GM19193 (cell line): ENCODE measurements around the gene KCNK2.

ENCODE experiments used
- POLR2A ChIP-seq: IDR thresholded peaks from 4 replicates; pipeline ENCODE4 v1.6.1; 2011; ENCODE audit not compliant: insufficient read depth, insufficient read length; ENCODE audit errors: extremely low read depth

KCNK2 gene

DNA sequence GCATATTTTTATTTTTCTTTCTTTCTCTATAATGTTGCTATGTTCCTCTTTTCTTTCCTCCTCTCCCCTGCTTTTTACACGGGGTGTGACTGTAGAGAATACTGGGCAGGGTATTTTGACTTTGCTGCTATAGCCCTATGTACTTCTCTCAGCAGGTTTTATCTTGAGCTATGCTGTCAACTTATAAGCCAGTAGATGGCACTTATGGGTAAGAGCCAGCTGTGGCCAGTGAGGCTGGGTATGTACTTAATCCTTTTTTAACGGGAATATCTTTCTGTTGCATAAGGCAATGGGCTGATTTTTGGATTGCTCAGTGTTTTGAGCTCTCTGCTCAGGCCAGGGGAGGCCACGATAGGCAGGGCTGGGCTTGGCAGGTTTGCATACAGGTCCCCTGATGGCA, 99.0 kb downstream of the KCNK2 start:
- no peak for TF ChIP-seq POLR2A

DNA sequence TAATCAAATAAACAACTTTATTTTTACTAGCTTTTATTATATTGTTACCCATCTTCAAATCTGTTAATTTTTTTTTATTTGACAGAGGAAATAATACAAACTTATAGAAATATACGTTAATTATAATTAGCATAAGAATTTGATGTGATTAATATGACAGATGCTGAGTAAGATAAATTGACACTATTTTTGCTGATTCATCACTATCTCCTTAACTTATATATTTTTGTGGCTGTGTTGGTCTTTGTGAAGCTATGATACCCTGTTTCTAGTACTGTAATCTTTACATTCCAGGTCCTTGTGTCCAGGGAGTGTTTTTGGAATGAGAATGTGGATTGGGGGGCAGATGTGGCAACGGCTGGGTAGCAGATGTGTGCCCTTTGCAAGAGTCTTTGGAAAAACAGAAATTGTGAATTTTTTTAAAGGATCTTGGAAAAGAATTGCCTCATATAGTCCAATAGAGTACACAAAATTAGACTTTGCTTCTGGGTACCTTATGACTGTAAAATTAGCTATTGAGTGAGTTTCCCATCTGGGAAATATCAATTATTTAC, 102.6 kb downstream of the KCNK2 start:
- TF ChIP-seq POLR2A = no peak

DNA sequence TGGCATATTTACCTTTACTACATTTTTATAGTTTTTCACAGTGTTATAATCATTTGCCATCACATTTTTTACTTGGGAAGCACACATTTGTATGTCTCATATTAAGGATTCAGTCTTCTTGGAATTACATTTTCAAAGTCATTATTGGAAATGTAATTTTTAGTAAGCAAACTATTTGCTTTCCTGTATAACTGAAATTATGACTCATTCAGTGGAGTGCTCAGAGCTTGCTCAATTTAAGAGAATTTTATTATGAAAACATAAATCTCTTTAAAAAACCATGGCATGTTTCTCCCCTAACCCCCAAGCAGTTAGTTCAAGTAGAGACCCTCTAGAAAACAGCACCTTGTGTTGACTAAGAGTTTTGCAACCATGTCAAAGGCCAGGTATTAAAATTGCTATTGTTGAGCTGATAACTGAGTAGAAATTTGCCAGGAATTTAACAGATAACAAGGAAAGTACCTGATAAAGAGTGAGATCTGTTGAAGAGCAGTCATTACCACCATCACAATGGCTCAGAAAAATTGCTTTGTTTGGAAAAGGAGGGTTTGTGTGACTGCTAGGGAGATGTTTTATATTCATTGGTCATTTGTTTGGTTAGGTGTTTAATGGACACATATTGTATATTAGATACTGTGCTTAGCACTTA, 105.9 kb downstream of the KCNK2 start:
- TF ChIP-seq POLR2A = no peak

DNA sequence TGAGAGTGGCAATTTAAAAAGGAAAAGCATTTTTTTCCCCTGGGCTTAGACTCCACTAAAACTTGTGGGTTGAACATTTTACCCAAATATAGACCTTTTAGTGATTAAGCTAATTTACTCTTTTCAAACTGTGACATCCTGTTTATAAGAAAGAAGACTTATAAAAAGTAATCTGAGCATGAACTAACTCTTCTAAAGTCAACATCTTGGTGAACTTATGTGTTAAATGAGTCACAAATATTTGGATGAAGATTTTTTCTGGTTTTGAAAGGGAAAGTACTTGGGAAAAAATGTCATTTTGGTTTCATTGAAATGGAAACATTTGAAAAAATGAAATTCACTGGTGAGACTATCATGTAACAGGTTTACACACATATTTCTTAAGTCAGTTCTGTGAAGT, 109.8 kb downstream of the KCNK2 start:
- no peak for TF ChIP-seq POLR2A

DNA sequence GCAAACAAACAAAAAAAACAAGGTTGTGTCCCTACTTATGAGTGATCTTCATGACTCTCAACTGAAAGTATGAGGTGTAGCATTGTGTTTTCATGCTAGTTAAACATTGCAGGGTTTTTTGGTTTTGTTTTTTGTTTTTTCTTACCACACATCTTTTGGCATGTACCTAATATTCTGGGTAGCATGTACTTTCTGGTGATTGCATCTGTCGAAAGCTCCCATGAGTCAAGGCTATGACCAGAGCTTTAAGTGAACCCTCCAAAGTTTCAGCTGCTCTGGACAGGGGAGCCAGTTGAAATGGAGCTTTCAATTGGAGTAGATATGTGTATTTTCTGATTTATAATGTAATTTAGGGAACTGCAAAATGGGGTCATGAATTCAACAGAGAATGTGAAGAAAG, 115.5 kb downstream of the KCNK2 start:
- TF ChIP-seq POLR2A = no peak

DNA sequence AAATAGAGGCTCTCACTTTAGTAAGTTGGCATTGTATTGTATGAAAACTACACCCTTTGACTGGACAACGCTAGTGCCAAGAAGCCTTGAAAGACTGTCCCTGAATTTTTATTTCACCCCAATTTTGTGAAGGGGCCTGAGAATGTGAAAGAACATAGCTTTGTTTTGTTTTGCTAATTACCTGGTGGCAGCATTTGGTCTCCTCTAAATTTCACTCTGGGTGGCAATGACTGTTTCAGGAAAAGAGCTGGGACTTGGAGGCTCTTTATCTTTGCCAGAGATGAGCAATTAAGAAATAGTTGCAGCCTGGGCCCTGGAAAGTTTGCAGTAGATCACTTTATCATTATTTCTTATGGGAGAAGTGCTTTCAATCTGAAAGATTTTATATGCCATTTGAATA, 117.6 kb downstream of the KCNK2 start:
- no peak for TF ChIP-seq POLR2A

DNA sequence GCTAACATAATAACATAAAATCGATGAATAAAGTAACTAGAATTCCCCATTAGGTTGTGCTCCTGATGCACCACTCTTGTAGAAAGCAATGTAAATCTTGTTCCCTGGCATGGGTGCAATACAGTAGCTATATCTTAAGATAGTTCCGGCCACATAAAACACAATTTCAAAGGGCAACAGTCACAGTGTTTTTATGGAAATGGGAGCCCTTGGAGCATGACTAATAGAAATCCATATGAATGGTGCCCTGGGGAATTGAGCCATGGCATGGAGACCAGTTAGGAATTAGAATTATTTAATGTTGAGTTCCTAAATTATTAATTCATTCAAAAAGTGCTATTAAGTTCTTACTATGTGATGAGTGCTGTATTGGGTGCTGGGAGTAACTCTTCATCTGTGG, 118.7 kb downstream of the KCNK2 start:
- TF ChIP-seq POLR2A = no peak

DNA sequence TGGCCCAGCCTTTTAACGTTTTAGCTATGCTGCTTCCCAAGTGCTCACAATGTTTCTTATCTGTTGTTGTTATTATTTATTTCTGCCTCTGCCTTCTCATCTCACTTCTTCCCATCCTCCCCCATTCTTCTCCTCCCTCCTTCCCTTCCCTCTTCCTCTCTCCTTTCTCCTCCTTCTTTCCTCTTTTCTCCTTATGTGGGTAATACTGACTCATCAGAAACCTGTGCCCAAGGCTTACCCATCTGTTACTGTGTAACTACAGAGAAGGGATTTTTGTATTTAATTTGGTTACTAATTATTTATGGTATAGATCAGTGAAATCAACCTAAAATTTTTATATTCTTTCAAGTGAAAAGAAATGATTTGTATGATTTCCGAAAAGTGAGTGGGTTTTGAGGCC, 120.3 kb downstream of the KCNK2 start:
- TF ChIP-seq POLR2A = no peak

DNA sequence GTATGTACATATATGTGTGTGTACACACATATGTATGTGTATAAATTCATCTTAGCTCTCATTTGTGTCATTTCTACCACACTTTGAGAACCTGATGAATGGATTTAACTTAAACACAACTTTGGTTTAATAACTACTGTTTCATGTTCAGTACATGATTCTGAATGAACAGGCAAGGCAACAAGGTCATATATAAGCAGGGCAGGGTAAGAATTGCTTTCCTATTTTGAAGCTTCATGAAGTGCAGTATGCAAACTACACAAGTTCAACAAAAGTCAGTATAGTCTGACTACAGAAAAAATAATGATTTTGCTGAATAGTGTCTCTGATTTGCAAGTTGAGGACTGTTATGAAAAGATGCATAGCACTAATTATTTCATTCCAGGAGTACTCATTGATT, 127.6 kb downstream of the KCNK2 start:
- no peak for TF ChIP-seq POLR2A

DNA sequence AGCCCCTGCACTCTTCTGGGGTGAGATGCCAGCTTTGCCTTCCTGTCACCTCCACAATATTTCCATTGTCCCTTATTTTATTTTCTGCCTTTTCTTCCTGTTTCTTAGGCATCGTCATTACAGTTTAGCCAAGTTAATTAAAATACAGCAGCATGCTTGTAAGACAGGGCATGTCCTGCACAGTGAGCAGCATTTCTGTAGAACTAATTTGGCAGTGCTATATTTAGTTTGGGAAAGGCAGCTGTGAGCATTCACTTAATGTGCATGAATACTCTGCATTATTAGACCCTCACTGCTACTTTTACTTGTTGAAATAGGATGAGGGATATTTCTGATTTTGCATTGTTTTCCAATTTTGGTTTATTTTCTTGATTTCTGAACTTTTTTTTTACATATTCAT, 133.3 kb downstream of the KCNK2 start:
- TF ChIP-seq POLR2A = no peak

DNA sequence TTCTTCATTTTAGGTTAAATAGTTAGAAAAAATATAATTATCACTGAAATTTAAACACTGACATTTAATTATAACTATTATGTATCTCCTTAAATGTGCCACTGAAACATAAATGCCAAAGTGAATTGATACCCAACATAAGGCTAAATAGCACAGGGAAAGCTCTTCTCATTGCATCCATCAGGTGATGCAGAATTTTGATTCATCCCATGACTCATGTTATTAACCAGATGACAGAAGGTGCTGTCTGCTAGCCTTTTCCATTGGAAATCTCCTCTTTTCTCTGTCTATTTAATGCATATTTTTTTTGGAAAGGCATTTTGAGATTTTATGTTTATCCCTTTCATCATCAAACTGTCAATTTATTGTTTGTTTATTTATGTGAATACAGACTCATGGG, 136.8 kb downstream of the KCNK2 start:
- no peak for TF ChIP-seq POLR2A

DNA sequence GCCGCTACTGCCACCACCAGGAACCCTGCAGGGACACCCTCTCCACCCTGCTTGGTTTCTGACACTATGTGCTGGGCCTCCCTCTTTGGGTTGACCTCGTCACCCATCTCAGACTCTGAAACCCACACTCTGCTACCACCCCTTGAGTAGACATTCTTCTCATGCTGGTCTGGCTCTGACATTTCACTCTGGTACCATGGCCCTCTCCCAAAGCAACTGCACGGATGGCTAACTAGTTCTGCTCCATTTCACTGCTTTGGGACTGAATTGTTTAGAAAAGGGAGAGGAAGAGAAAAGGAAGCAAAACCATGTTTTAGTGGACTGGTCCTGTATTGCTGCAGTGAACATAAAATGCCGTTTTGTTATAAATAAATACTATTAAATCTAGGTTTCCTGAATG, 137.8 kb downstream of the KCNK2 start:
- no peak for TF ChIP-seq POLR2A

DNA sequence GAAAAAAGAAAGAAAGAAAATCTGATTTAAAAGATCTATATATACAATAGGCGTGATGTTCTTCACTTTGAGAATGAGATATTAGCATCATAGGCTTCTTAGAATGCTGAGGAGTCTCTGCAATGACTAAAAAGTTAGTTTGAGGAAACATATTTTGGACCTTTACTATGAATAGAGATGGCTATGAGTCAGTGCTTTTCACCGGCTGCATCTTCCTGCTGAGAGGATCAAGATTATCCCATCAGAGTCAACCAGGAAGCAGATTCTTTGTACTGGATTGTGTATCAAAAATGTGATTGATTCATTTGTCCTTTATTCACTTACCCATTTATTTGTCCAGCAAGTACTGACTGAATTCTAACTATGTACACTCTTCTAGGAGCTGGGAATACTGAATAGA, 144.2 kb downstream of the KCNK2 start:
- TF ChIP-seq POLR2A = no peak

DNA sequence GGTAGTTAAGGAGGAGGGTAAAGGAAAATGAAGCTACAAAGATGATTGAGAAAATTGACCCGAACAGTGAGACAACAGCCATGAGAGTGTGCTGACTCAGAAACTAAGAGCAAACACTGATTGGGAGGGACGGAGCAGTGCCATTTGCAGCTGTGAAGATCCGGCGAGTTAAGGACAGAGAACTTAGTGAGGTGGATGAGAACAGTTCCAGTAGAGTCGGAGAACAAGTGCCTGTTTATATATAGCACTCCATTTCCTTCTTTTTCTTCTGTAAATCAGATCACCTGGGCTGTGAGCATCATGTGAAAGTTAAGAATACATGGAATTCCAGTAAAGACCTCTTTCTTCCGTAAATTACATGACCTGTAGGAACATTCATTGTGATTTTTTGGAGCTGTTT, 145.7 kb downstream of the KCNK2 start:
- TF ChIP-seq POLR2A = no peak

DNA sequence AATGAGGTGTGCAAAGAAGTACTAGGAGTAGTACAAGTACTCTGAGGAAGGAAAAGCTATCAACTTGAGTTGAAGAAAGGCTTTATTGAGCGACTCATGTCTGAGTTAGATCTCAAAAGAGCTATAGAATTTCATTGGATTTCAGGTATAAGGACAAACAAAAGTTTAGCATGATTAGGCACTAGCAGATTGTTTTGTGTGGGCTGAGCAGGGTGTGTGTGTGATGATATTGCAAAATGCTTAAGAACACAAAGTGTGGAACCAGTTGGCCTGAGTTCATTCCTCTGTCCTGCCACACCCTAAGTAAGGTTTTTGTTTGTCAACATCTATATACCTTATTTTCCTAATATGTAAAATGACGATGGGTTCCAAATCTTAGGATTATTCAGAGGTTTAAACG, 158.9 kb downstream of the KCNK2 start:
- TF ChIP-seq POLR2A = no peak

DNA sequence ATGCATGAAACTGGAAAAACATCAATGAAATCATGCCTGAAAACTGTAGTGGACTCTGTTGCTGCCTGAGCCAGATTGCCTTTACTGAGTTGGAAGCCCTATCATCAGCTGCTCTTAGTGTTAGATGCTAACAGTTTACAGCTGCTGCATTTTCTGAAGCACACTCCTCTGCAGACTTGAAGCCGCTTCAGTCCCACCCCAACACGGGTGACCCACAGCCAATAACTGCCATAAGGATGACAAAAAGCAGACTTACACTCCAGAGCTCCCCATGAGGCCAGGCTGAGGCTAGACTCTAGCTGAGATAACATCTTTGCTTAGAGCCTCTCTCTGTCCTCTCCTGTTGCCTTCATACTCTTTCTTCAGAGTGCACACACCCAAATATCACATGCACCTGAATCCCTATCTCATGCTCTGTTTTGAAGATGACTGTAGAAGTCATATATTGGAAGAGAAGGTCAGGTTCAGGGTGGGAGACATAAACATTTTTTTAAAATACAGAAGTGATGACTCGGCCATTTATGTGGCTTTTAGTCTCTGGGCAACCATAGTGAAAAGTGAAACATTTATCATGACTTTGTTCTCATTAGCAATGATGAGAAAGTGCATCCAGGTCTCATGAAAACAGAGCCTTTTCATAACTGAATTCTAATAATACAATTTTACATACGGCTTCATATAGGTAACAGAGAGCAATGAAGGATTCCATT, 161.0 kb downstream of the KCNK2 start:
- no peak for TF ChIP-seq POLR2A
